CD4-positive, alpha-beta T cell treated with Interleukin-1 beta for 1 hour (primary cell): ENCODE data around the gene UFSP2.

Experiments
- DNase-seq, 2 donors: peaks; one replicate each; pipeline ENCODE4 v3.0.0-alpha.2; 2020 to 2022

The UFSP2 gene

GRCh38 chr4:185424905-185425646 lies 688 bp downstream of the UFSP2 start:
- no peak for DNase-seq

GRCh38 chr4:185421366-185422124 lies 4.2 kb downstream of the UFSP2 start:
- no peak for DNase-seq

GRCh38 chr4:185416955-185417354 lies 8.8 kb downstream of the UFSP2 start:
- DNase-seq: no peak

- DNase-seq: no peak
These were observed 13.4 kb downstream of the UFSP2 start for GRCh38 chr4:185412412-185412811.

- DNase-seq: no peak
These were observed 13.9 kb downstream of the UFSP2 start for GRCh38 chr4:185411849-185412248.

GRCh38 chr4:185408432-185408831 lies 17.3 kb downstream of the UFSP2 start:
- DNase-seq: no peak

- DNase-seq: no peak
These were observed 20.3 kb downstream of the UFSP2 start for GRCh38 chr4:185405296-185405999.

GRCh38 chr4:185404031-185404430 lies 21.7 kb downstream of the UFSP2 start:
- no peak for DNase-seq

- DNase-seq: no peak
These were observed 26.3 kb downstream of the UFSP2 start for GRCh38 chr4:185399466-185399865.

GRCh38 chr4:185398618-185399017 lies 27.1 kb downstream of the UFSP2 start:
- DNase-seq: no peak

GRCh38 chr4:185396724-185397385 lies 28.9 kb downstream of the UFSP2 start, which contains the start of gene ANKRD37:
Gene ANKRD37, plus strand, starts transcription at chr4:185396841. Its CDS starts 83 bp downstream, at chr4:185396924.
- no peak for DNase-seq

- DNase-seq: peak; percentile 97 to 98
These were observed 29.6 kb downstream of the UFSP2 start for GRCh38 chr4:185395956-185396723.

GRCh38 chr4:185395238-185395955 lies 30.4 kb downstream of the UFSP2 start, which contains the start of gene LRP2BP:
Gene LRP2BP, minus strand, starts transcription at chr4:185395924. Its CDS starts 17,738 bp downstream, at chr4:185378186.
- peak in 1 of 2 donors; percentile 45 for DNase-seq

GRCh38 chr4:185394568-185395237 lies 31.1 kb downstream of the UFSP2 start:
- peak in 1 of 2 donors; percentile 13 for DNase-seq

GRCh38 chr4:185392156-185392555 lies 33.6 kb downstream of the UFSP2 start:
- no peak for DNase-seq

GRCh38 chr4:185390941-185391340 lies 34.8 kb downstream of the UFSP2 start:
- no peak for DNase-seq

- no peak for DNase-seq
These were observed 37.8 kb downstream of the UFSP2 start for GRCh38 chr4:185387957-185388356.

- DNase-seq: no peak
These were observed 40.8 kb downstream of the UFSP2 start for GRCh38 chr4:185384930-185385331.

- no peak for DNase-seq
These were observed 41.7 kb downstream of the UFSP2 start for GRCh38 chr4:185384061-185384460.

- no peak for DNase-seq
These were observed 42.3 kb downstream of the UFSP2 start for GRCh38 chr4:185383451-185383850.

GRCh38 chr4:185382754-185383153 lies 43.0 kb downstream of the UFSP2 start:
- no peak for DNase-seq
